ENCODE data around the gene ZNF747.

Gene ZNF747

GRCh38 chr16:30510376-30510938 lies 24.2 kb downstream of the ZNF747 start:
- no peak for DNase-seq (ENCODE audit: low read depth, low spot score)
- in situ Hi-C loops (cut with HindIII; ENCODE audit: low sequenced_read_pairs), result no loop called here
- H3K4me3 ChIP-seq (ENCODE audit: low read depth, low read length), result no peak overlapping the region
- TF ChIP-seq CTCF (IDR thresholded peaks at IDR 0.05; ENCODE audit: low read depth, low read length), result no peak

GRCh38 chr16:30509081-30509765 lies 25.4 kb downstream of the ZNF747 start:
- no peak for TF ChIP-seq CTCF (IDR thresholded peaks at IDR 0.05; ENCODE audit: low read depth, low read length)
- in situ Hi-C loops (cut with HindIII; ENCODE audit: low sequenced_read_pairs), result no loop called here
- H3K4me3 ChIP-seq (ENCODE audit: low read depth, low read length), result no peak overlapping the region
- no peak for DNase-seq (ENCODE audit: low read depth, low spot score)

- in situ Hi-C loops (cut with HindIII; ENCODE audit: low sequenced_read_pairs), result no loop called here
- no peak for DNase-seq (ENCODE audit: low read depth, low spot score)
- TF ChIP-seq CTCF (IDR thresholded peaks at IDR 0.05; ENCODE audit: low read depth, low read length), result no peak
- no peak overlapping the region for H3K4me3 ChIP-seq (ENCODE audit: low read depth, low read length)
Measured at GRCh38 chr16:30503403-30504296, 31.0 kb downstream of the ZNF747 start.

- TF ChIP-seq CTCF (IDR thresholded peaks at IDR 0.05; ENCODE audit: low read depth, low read length), result no peak
- in situ Hi-C loops (cut with HindIII; ENCODE audit: low sequenced_read_pairs), result no loop called here
- no peak overlapping the region for H3K4me3 ChIP-seq (ENCODE audit: low read depth, low read length)
- no peak for DNase-seq (ENCODE audit: low read depth, low spot score)
Measured at GRCh38 chr16:30499284-30499683, 35.4 kb downstream of the ZNF747 start.

GRCh38 chr16:30494709-30495108 lies 39.9 kb downstream of the ZNF747 start:
- H3K4me3 ChIP-seq (ENCODE audit: low read depth, low read length), result no peak overlapping the region
- in situ Hi-C loops (cut with HindIII; ENCODE audit: low sequenced_read_pairs), result no loop called here

More at GRCh38 chr16:30494709-30495108, 39.9 kb downstream of the ZNF747 start:
- TF ChIP-seq CTCF (IDR thresholded peaks at IDR 0.05; ENCODE audit: low read depth, low read length), result no peak
- DNase-seq (ENCODE audit: low read depth, low spot score), result no peak

Measured in astrocyte of the spinal cord (primary cell).